ENCODE measurements around the gene MVD. TPM values are rescaled to one million over a fixed set of nuclear protein-coding genes. Genes with fewer than 3 reads are reported as not detected.

Gene MVD
- total and polyA plus RNA-seq, 2 of the 13 experiments (the other 11 are each of a cell fraction or from before 2014, with no cell fraction given): 28.1 to 187 TPM

DNA sequence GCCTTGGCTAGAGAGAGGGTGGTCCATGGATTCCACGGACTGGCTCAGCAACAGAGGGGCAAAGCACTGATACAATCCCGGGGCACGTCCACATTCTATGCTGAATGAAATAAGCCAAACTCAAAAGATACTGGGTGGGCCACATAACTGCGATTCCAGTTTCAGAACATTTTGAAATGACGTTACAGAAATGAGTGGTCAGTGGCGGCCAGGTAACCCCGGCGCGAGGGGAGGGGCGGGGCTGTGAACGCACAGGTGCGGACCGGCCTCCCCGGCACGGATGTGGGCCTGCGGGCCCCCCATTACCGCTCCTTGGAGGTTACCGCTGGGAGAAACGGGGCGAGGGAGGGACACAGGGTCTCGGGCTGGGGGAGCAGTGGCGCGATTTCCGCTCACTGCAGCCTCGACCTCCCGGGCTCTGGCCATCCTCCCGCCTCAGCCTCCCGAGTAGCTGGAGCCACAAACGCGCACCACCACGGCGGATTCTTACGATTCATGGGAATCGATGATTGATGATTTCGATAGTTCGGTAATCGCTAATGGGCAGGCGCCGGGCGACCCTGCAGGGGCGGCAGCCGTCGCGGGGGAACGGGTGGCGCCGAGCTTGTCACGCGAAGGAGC, 559 bp downstream of the MVD start (continued):
- TF ChIP-seq CCDC6 (CRISPR knock-in tag; IDR thresholded peaks at IDR 0.05): no peak
- peak; percentile 33 for TF ChIP-seq AGO2 (optimal IDR thresholded peaks at IDR 0.05; ENCODE audit: low read depth, low read length)
- no peak for TF ChIP-seq TCF12 (IDR thresholded peaks at IDR 0.05)
- TF ChIP-seq TCF12 (CRISPR knock-in tag; IDR thresholded peaks at IDR 0.05): no peak; the same call in 1 of the 2 replicates
- TF ChIP-seq MAFK (conservative IDR thresholded peaks at IDR 0.05 in 1 of 2, IDR thresholded peaks at IDR 0.05 in 1 of 2; ENCODE audit: low read length in 2 of 2): no peak
- TF ChIP-seq ESRRA (CRISPR knock-in tag; IDR thresholded peaks at IDR 0.05; ENCODE audit: low read depth): no peak; the same call in 1 of the 2 replicates
- TF ChIP-seq ZBTB38 (CRISPR knock-in tag; IDR thresholded peaks at IDR 0.05): peak; percentile 14; the same call in 1 of the 2 replicates
- TF ChIP-seq, protein P1, sequence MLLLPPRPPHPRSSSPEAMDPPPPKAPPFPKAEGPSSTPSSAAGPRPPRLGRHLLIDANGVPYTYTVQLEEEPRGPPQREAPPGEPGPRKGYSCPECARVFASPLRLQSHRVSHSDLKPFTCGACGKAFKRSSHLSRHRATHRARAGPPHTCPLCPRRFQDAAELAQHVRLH (CRISPR knock-in tag; IDR thresholded peaks at IDR 0.05; ENCODE audit: borderline replicate concordance, low read depth): no peak
- no peak for TF ChIP-seq FOSL2 (CRISPR knock-in tag; IDR thresholded peaks at IDR 0.05)
- TF ChIP-seq ZNF607 (CRISPR knock-in tag; IDR thresholded peaks at IDR 0.05; ENCODE audit: borderline replicate concordance): no peak
- TF ChIP-seq YY1 (IDR thresholded peaks at IDR 0.05; ENCODE audit: insufficient read depth, insufficient replicate concordance, low read depth, low read length): no peak
- TF ChIP-seq SOX6 (IDR thresholded peaks at IDR 0.05): no peak
- no peak for TF ChIP-seq SOX6 (CRISPR knock-in tag; IDR thresholded peaks at IDR 0.05)
- TF ChIP-seq, protein P2, sequence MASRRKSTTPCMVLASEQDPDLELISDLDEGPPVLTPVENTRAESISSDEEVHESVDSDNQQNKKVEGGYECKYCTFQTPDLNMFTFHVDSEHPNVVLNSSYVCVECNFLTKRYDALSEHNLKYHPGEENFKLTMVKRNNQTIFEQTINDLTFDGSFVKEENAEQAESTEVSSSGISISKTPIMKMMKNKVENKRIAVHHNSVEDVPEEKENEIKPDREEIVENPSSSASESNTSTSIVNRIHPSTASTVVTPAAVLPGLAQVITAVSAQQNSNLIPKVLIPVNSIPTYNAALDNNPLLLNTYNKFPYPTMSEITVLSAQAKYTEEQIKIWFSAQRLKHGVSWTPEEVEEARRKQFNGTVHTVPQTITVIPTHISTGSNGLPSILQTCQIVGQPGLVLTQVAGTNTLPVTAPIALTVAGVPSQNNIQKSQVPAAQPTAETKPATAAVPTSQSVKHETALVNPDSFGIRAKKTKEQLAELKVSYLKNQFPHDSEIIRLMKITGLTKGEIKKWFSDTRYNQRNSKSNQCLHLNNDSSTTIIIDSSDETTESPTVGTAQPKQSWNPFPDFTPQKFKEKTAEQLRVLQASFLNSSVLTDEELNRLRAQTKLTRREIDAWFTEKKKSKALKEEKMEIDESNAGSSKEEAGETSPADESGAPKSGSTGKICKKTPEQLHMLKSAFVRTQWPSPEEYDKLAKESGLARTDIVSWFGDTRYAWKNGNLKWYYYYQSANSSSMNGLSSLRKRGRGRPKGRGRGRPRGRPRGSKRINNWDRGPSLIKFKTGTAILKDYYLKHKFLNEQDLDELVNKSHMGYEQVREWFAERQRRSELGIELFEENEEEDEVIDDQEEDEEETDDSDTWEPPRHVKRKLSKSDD (CRISPR knock-in tag; IDR thresholded peaks at IDR 0.05; ENCODE audit: low read depth): no peak
- TF ChIP-seq ZNF841 (CRISPR knock-in tag; IDR thresholded peaks at IDR 0.05; ENCODE audit: borderline replicate concordance): peak; percentile 55; the same call in 1 of the 2 replicates
- no peak for TF ChIP-seq ZSCAN31 (CRISPR knock-in tag; IDR thresholded peaks at IDR 0.05; ENCODE audit: low read depth)
- 0 out of 2 replicates have a peak, but pooled peaks have one; percentile 78 for TF ChIP-seq SAFB2 (CRISPR knock-in tag; IDR thresholded peaks at IDR 0.05; ENCODE audit: borderline replicate concordance, low read depth)
- TF ChIP-seq, protein P3, sequence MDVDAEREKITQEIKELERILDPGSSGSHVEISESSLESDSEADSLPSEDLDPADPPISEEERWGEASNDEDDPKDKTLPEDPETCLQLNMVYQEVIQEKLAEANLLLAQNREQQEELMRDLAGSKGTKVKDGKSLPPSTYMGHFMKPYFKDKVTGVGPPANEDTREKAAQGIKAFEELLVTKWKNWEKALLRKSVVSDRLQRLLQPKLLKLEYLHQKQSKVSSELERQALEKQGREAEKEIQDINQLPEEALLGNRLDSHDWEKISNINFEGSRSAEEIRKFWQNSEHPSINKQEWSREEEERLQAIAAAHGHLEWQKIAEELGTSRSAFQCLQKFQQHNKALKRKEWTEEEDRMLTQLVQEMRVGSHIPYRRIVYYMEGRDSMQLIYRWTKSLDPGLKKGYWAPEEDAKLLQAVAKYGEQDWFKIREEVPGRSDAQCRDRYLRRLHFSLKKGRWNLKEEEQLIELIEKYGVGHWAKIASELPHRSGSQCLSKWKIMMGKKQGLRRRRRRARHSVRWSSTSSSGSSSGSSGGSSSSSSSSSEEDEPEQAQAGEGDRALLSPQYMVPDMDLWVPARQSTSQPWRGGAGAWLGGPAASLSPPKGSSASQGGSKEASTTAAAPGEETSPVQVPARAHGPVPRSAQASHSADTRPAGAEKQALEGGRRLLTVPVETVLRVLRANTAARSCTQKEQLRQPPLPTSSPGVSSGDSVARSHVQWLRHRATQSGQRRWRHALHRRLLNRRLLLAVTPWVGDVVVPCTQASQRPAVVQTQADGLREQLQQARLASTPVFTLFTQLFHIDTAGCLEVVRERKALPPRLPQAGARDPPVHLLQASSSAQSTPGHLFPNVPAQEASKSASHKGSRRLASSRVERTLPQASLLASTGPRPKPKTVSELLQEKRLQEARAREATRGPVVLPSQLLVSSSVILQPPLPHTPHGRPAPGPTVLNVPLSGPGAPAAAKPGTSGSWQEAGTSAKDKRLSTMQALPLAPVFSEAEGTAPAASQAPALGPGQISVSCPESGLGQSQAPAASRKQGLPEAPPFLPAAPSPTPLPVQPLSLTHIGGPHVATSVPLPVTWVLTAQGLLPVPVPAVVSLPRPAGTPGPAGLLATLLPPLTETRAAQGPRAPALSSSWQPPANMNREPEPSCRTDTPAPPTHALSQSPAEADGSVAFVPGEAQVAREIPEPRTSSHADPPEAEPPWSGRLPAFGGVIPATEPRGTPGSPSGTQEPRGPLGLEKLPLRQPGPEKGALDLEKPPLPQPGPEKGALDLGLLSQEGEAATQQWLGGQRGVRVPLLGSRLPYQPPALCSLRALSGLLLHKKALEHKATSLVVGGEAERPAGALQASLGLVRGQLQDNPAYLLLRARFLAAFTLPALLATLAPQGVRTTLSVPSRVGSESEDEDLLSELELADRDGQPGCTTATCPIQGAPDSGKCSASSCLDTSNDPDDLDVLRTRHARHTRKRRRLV (CRISPR knock-in tag; IDR thresholded peaks at IDR 0.05): peak; percentile 28; the same call in 1 of the 2 replicates
- TF ChIP-seq MEF2D (CRISPR knock-in tag; IDR thresholded peaks at IDR 0.05): peak; percentile 39; the same call in 1 of the 2 replicates
- no peak for TF ChIP-seq HOXA3 (CRISPR knock-in tag; IDR thresholded peaks at IDR 0.05)
- no peak for TF ChIP-seq FOXO1 (CRISPR knock-in tag; IDR thresholded peaks at IDR 0.05)

Measured in HepG2 (cell line).